ENCODE results near the gene TMEM106A. TPM values are rescaled to one million over a fixed set of nuclear protein-coding genes. Genes with fewer than 3 reads are reported as not detected.

The TMEM106A gene
- total and polyA plus RNA-seq, 2 of the 13 experiments (the other 11 are each of a cell fraction or from before 2014, with no cell fraction given), result 16.9 to 35.9 TPM

GRCh38 chr17:43169561-43170139, 42.0 kb upstream of the TMEM106A start (continued):
- TF ChIP-seq, protein P1, sequence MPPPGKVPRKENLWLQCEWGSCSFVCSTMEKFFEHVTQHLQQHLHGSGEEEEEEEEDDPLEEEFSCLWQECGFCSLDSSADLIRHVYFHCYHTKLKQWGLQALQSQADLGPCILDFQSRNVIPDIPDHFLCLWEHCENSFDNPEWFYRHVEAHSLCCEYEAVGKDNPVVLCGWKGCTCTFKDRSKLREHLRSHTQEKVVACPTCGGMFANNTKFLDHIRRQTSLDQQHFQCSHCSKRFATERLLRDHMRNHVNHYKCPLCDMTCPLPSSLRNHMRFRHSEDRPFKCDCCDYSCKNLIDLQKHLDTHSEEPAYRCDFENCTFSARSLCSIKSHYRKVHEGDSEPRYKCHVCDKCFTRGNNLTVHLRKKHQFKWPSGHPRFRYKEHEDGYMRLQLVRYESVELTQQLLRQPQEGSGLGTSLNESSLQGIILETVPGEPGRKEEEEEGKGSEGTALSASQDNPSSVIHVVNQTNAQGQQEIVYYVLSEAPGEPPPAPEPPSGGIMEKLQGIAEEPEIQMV (CRISPR knock-in tag; IDR thresholded peaks at IDR 0.05; ENCODE audit: low read depth), result peak; percentile 69
- TF ChIP-seq PHF20 (CRISPR knock-in tag; IDR thresholded peaks at IDR 0.05) (no peak; the same call in 1 of the 2 replicates), GLI4 (CRISPR knock-in tag; IDR thresholded peaks at IDR 0.05; ENCODE audit: borderline replicate concordance) (no peak), NFE2L2 (IDR thresholded peaks at IDR 0.05; ENCODE audit: low read length) (peak; percentile 21; the same call in 1 of the 2 replicates), SOX13 (IDR thresholded peaks at IDR 0.05) (0 out of 2 replicates have a peak, but pooled peaks have one; percentile 26), SOX13 (CRISPR knock-in tag; conservative IDR thresholded peaks at IDR 0.05 in 1 of 2, IDR thresholded peaks at IDR 0.05 in 1 of 2) (peak in 1 of 2 experiments; percentile 73; a peak in 1 of 4 replicates), ZNF879 (CRISPR knock-in tag; IDR thresholded peaks at IDR 0.05) (peak; percentile 70; the same call in 1 of the 2 replicates), ZHX1 (CRISPR knock-in tag; IDR thresholded peaks at IDR 0.05; ENCODE audit: low read depth) (no peak), TEAD3 (CRISPR knock-in tag; optimal IDR thresholded peaks at IDR 0.05; ENCODE audit: borderline replicate concordance) (peak; percentile 40), ZNF432 (CRISPR knock-in tag; IDR thresholded peaks at IDR 0.05; ENCODE audit: borderline replicate concordance) (no peak), ZBTB14 (CRISPR knock-in tag; IDR thresholded peaks at IDR 0.05) (0 out of 2 replicates have a peak, but pooled peaks have one; percentile 5), IRF2 (CRISPR knock-in tag; IDR thresholded peaks at IDR 0.05) (no peak), MIER3 (CRISPR knock-in tag; IDR thresholded peaks at IDR 0.05; ENCODE audit: borderline replicate concordance) (no peak), PITX1 (CRISPR knock-in tag; IDR thresholded peaks at IDR 0.05) (peak; percentile 76), TOE1 (CRISPR knock-in tag; IDR thresholded peaks at IDR 0.05) (peak; percentile 50; the same call in 1 of the 2 replicates), HMGA1 (CRISPR knock-in tag; conservative IDR thresholded peaks at IDR 0.05) (no peak), ZNF761 (CRISPR knock-in tag; conservative IDR thresholded peaks at IDR 0.05) (0 out of 2 replicates have a peak, but pooled peaks have one; percentile 5), IKZF5 (CRISPR knock-in tag; IDR thresholded peaks at IDR 0.05) (no peak), ZNF75D (CRISPR knock-in tag; IDR thresholded peaks at IDR 0.05; ENCODE audit: borderline replicate concordance) (no peak), KDM5A (IDR thresholded peaks at IDR 0.05; ENCODE audit: borderline replicate concordance, low read length) (no peak), ZNF607 (CRISPR knock-in tag; IDR thresholded peaks at IDR 0.05; ENCODE audit: borderline replicate concordance) (no peak; the same call in 1 of the 2 replicates), ZNF746 (CRISPR knock-in tag; IDR thresholded peaks at IDR 0.05) (peak; percentile 81)
- TF ChIP-seq, protein P2, sequence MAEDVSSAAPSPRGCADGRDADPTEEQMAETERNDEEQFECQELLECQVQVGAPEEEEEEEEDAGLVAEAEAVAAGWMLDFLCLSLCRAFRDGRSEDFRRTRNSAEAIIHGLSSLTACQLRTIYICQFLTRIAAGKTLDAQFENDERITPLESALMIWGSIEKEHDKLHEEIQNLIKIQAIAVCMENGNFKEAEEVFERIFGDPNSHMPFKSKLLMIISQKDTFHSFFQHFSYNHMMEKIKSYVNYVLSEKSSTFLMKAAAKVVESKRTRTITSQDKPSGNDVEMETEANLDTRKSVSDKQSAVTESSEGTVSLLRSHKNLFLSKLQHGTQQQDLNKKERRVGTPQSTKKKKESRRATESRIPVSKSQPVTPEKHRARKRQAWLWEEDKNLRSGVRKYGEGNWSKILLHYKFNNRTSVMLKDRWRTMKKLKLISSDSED (CRISPR knock-in tag; IDR thresholded peaks at IDR 0.05), result no peak

Data from HepG2 (cell line).